Panc1 (cell line): ENCODE measurements around the gene HSF2BP.

Experiments
- POLR2AphosphoS5 ChIP-seq: IDR thresholded peaks from 2 replicates; pipeline ENCODE4 v1.6.1; 2012; ENCODE audit warnings: mild to moderate bottlenecking, low read depth, low read length, moderate library complexity
- SIN3A ChIP-seq: IDR thresholded peaks from 2 replicates; pipeline ENCODE4 v1.6.1; 2012; ENCODE audit warnings: low read depth, mild to moderate bottlenecking, low read length, moderate library complexity, borderline replicate concordance; ENCODE audit not compliant: insufficient read depth
- TCF7L2 ChIP-seq: IDR thresholded peaks from 2 replicates; pipeline ENCODE4 v1.6.1; 2011; ENCODE audit warnings: mild to moderate bottlenecking, low read depth, low read length, inconsistent platforms
- TF ChIP-seq, protein P1 (sequence below): fragments of 450-650 bp; IDR thresholded peaks from 2 replicates; pipeline ENCODE4 v1.5.1; 2017; ENCODE audit warnings: mild to moderate bottlenecking
- TF ChIP-seq, protein P2 (sequence below), 2 experiments: IDR thresholded peaks; 2 replicates each; pipeline ENCODE4 v1.6.1; 2011 to 2012; ENCODE audit warnings: low read depth in 2 of 2, control low read depth in 1 of 2, low read length in 1 of 2, mild to moderate bottlenecking in 1 of 2, moderate library complexity in 1 of 2; ENCODE audit not compliant: insufficient read depth in 1 of 2

DNA sequence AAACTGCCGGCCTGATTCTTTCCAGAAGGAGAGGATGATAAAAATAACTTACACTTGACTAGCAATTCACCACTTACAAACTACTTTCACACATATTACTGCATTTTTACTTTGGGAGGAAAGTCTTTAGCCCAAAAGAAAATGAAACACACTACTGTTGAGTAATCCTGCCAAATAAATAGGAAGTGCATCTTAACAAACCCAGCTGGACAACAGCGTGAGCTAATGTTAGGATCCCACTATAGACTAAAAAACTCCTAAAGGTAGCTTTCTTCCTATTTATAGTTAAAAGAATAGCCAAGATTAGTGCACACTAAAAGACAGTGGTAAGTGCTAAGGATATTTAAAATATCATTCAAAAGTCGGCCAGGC lies 83.8 kb downstream of the HSF2BP start:
- no peak for TF ChIP-seq SIN3A
- TF ChIP-seq, protein P1, sequence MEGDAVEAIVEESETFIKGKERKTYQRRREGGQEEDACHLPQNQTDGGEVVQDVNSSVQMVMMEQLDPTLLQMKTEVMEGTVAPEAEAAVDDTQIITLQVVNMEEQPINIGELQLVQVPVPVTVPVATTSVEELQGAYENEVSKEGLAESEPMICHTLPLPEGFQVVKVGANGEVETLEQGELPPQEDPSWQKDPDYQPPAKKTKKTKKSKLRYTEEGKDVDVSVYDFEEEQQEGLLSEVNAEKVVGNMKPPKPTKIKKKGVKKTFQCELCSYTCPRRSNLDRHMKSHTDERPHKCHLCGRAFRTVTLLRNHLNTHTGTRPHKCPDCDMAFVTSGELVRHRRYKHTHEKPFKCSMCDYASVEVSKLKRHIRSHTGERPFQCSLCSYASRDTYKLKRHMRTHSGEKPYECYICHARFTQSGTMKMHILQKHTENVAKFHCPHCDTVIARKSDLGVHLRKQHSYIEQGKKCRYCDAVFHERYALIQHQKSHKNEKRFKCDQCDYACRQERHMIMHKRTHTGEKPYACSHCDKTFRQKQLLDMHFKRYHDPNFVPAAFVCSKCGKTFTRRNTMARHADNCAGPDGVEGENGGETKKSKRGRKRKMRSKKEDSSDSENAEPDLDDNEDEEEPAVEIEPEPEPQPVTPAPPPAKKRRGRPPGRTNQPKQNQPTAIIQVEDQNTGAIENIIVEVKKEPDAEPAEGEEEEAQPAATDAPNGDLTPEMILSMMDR: no peak
- TF ChIP-seq, protein P2, sequence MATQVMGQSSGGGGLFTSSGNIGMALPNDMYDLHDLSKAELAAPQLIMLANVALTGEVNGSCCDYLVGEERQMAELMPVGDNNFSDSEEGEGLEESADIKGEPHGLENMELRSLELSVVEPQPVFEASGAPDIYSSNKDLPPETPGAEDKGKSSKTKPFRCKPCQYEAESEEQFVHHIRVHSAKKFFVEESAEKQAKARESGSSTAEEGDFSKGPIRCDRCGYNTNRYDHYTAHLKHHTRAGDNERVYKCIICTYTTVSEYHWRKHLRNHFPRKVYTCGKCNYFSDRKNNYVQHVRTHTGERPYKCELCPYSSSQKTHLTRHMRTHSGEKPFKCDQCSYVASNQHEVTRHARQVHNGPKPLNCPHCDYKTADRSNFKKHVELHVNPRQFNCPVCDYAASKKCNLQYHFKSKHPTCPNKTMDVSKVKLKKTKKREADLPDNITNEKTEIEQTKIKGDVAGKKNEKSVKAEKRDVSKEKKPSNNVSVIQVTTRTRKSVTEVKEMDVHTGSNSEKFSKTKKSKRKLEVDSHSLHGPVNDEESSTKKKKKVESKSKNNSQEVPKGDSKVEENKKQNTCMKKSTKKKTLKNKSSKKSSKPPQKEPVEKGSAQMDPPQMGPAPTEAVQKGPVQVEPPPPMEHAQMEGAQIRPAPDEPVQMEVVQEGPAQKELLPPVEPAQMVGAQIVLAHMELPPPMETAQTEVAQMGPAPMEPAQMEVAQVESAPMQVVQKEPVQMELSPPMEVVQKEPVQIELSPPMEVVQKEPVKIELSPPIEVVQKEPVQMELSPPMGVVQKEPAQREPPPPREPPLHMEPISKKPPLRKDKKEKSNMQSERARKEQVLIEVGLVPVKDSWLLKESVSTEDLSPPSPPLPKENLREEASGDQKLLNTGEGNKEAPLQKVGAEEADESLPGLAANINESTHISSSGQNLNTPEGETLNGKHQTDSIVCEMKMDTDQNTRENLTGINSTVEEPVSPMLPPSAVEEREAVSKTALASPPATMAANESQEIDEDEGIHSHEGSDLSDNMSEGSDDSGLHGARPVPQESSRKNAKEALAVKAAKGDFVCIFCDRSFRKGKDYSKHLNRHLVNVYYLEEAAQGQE (IDR thresholded peaks at IDR 0.05; ENCODE audit: insufficient read depth in 1 of 2, low read depth in 2 of 2, low read length in 1 of 2): no peak
- TF ChIP-seq POLR2AphosphoS5: no peak
- no peak for TF ChIP-seq TCF7L2
